Stimulated activated CD4-positive, alpha-beta T cell treated with anti-CD3 and anti-CD28 coated beads, Interleukin-4, amount 100 ng/mL, for 1 hour (primary cell): Measurements from ENCODE around the gene HTR3A.
"Not testable (repeated sequence)": the region's sequence is repeated elsewhere in the genome, so short reads cannot be mapped to it uniquely, and the experiment has no call there.

Experiments
- DNase-seq: peaks from one replicate; pipeline ENCODE4 v3.0.0-alpha.2; 2020

HTR3A gene

DNA sequence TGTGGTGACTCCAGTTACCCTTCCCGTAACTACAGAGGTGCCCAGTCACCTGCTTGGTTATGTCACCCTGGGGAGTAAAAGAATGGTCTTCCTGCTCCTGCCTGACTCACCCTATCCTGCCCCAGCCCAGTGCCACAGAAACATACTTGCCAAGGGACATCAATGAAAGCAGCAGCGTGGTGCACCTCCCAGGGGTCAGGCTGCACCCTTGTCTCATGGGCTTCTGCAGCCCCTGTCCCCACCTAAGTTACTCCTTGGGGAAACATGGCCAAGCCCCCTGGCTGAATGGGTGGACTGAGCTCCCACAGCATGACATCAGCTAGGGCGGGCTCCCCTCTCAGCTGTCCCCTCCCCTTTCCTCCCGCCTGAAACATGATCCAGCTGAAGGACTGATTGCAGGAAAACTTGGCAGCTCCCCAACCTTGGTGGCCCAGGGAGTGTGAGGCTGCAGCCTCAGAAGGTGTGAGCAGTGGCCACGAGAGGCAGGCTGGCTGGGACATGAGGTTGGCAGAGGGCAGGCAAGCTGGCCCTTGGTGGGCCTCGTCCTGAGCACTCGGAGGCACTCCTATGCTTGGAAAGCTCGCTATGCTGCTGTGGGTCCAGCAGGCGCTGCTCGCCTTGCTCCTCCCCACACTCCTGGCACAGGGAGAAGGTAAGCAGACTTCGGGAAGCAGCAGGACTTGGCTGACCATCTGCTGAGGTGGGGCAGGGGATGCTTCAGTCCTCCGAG is at the start of gene HTR3A:
Gene HTR3A, plus strand, starts transcription at position 368 of the 730 bp plus-strand sequence. Its CDS starts 218 bp downstream, at position 586.
- no peak for DNase-seq

DNA sequence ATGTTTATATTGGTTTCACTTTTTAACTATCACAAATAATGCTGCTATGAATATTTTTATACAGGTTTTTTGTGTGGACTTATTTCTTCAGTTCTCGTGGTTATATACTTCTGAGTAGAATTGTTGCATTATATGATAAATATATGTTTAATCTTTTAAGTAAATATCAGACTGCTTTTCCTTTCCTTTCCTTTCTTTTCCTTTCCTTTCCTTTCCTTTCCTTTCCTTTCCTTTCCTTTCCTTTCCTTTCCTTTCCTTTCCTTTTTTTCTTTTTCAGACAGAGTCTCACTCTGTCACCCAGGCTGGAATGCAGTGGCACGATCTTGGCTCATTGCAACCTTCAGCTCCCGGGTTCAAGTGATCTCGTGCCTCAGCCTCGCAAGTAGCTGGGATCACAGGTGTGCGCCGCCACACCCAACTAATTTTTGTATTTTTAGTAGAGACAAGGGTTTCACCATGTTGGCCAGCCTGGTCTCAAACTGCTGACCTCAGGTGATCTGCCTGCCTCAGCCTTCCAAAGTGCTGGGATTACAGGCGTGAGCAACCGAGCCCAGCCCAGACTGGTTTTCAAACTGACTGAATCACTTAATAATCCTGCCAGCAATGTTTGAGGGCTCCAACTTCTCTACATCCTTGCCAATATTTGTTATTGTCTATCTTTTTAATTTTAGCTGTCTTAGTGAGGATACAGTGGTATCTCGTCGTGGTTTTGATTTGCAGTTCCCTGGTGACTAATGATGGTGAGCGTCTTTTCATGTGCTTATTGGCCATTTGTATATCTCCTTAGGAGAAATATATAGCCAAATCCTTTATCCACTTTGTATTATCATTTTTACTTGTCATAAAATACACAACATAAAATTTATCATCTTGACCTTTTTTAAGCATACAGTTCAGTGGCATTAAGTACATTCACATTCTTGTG is 48.4 kb upstream of the HTR3A start:
- no peak for DNase-seq

DNA sequence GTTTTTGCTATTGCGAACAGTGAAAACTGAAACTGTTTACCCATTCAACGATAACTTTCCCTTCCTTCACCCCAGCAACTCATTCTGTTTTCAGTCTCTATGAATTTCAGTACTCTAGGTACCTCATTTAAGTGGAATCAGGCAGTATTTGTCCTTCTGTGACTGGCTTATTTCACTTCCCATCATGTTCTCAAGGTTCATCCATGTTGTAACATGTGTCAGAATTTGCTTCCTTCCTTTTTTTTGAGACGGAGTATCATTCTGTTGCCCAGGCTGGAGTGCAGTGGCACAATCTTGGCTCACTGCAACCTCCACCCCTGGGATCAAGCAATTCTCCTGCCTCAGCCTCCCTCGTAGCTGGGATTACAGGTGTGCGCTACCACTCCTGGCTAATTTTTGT is 46.6 kb upstream of the HTR3A start:
- no peak for DNase-seq

DNA sequence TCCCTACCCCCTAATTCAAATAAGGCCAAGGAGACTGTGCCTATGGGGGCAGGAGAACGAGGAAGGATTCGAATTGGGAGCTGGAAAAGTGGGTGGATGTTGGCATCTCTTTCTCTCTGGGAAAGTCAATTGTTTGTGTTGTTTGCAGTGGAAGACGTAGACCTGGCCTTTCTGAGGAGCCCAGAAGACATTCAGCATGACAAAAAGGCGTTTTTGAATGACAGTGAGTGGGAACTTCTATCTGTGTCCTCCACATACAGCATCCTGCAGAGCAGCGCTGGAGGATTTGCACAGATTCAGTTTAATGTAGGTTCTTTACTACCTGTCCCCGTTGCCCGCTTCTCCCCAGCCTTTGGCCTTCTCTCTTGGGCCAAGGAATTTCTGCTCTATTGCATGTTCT is 42.1 kb upstream of the HTR3A start:
- DNase-seq: no peak

DNA sequence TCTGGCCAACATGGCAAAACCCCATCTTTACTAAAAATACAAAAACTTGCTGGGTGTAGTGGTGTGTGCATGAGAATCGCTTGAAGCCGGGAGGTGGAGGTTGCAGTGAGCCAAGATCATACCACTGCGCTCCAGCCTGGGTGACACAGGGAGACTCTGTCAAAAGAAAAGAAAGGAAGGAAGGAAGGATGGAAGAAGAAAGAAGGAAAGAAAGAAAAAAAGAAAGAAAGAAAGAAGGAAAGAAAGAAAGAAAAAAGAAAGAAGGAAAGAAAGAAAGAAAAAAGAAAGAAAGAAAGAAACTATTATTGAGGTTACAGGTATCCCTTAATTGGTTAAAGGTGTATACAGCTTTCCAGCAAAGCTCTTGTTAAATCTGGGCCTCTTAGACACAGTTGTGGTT is 40.7 kb upstream of the HTR3A start:
- not testable (repeated sequence) for DNase-seq

DNA sequence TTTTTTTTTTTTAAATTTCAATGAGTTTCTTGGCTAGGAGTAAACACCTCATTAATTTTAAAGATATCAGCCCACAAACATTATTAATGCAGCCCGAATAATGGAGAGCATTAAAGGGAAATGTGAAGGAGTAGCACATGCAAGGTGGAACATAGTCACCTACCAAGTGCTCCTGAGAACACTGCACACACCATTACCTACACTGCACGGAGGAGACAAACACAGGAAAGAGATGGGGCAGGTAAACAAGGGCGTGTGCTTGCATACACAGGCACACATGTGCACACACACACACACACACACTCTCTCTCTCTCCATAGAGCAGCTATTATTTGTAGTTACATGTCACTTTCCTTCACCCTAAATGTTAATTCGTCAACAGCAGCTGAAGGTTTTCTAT is 40.1 kb upstream of the HTR3A start:
- DNase-seq: no peak

DNA sequence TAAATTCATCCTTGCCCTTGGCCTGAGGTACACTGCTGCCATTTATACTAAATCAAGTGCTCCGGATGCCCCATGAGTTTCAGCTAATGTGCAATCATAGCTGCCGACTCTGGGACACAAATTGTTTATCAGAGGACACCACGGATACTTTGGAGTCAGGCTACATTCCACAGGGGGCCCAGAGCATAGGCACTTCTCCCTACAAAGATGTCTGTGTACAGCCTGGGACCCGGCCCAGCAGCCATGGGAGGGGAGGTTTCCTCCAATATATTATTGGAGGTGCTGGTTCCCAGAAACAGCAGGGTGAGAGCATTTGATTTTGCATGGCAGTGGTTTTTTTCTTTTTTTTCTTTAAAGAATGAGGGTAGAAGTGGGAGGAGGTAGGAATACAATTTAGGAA is 39.0 kb upstream of the HTR3A start:
- DNase-seq: no peak

DNA sequence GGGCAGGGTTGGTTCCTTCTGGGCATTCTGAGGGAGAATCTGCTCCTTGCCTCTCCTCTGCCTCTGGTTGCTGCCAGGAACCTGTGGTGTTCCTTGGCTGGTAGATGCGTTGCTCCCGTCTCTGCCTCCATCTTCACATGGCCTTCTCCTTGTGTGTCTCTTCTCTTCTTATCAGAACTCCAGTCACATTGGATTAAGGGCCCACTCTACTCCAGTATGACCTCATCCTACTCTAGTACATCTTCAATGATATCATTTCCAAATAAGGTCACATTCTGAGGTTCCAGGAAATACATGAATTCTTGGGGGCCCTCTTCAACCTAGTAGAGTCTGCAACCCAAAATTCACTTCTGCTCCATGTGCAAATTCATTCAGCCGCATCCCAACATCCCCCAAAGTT is 37.0 kb upstream of the HTR3A start:
- no peak for DNase-seq

DNA sequence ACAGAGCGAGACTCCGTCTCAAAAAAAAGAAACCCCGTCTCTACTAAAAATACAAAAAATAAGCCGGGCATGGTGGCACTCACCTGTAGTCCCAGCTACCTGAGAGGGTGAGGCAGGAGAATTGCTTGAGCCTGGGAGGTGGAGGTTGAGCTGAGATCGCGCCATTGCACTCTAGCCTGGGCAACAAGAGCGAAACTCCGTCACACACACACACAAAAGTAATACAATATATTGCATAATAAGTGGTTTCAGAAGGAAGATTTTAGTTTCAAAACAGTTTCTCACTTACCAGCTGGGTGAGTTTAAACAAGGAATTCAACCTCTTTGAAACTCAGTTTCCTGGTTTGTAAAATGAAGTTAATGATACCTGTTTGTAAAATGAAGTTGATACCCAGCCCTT is 32.7 kb upstream of the HTR3A start:
- DNase-seq: no peak

DNA sequence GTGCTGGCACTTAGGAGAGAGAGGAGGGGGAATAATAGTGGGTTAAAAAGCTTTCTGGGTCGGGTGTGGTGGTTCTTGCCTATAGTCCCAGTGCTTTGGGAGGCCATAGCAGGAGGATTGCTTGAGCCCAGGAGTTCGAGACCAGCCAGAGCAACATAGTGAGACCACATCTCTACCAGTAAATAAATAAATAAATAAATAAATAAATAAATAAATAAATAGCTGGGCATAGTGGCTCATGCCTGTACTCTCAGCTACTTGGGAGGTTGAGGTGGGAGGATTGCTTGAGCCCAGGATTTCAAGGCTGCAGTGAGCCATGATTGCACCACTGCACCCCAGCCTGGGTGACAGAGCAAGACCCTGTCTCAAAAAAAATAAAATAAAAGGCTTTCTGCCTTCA is 28.7 kb upstream of the HTR3A start:
- not testable (repeated sequence) for DNase-seq

DNA sequence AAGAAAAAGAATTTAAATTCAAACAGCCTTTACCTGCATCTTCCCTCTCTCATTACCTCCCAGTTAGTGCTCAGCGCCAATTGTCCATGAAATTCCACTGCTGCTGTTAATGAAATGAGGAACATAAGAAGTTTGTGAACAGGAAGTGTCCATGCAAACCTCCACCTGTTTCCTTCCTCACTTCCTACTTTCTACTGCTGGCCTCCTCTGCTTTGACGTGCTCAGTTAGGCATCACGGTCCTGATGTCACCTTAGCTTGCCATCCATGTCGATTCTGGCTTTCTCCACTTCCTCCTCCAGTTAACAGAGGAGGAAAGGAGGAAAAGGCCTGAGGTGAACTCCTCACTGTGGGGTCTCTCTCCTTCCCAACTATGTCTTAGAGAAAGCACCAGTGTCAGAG is 26.9 kb upstream of the HTR3A start:
- DNase-seq: no peak

DNA sequence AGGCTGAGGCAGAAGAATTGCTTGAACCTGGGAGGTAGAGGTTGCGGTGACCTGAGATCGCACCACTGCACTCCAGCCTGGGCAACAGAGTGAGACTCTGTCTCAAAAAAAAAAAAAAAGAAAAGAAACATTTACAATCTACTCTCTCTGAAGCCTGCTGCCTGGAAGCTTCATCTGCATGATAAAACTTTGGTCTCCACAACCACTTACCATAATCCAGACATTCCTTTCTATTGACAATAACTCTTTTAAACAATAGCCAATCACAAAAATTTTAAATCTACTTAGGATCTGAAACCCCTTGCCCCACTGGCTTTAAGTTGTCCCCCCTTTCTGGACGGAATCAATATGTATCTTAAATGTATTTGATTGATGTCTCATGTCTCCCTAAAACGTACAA is 25.0 kb upstream of the HTR3A start:
- DNase-seq: no peak

DNA sequence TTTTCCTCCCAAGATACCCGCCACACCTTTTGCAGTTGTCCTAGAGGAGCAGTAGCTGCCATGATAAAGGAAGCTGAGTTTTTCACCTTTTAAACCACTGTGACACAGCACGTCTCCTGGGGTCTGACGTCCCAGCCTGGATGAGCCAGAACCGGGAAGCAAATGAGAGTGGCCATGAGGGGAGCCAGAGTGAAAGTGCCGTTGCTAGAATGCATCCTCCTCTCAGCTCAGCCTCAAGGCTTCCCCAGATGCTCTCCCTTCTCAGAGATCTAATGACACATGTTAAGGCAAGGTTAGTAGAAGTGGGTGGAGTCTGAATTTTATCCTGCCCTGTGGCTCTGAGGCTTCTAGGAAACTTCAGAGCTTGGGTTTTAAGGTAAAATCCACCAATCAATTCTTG is 23.4 kb upstream of the HTR3A start:
- no peak for DNase-seq

DNA sequence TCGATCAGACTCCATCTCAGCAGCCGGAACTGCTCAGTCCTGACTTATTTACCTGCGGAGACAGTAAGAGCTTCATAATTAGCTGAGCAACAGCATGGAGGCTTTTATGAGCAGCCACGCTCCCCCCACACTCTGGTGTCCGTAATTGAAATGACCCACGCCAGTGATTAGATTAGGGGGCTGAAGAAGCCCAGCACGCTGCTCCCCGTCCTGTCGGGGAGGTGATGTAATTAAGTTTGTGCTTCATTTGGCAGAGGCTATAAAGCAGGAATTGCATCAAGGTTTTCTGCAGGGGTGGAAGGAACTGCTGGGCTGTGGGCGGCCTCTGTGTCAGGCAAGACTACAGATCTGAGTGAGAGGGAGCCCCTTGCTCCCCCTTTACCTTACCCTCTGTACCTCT is 22.8 kb upstream of the HTR3A start:
- no peak for DNase-seq

DNA sequence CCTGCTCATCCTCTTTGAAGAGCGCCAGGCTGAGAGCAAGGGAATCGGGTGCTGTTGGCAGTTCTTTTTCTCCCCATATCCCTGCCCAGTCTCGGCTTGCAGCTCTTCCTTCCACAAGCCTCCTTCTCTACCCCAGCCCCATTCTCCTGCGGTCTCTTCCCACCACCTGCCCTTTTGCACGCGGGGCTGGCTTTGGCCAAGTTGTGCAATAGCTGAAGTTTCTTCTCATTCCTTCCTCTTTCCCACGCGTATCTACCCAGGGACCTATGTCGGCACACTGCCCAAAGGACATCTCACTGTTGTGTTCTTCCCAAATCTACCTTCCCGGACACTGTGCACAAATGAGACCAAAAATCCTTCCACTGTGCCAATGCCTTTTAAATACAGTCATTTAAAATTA is 22.3 kb upstream of the HTR3A start:
- DNase-seq: no peak

DNA sequence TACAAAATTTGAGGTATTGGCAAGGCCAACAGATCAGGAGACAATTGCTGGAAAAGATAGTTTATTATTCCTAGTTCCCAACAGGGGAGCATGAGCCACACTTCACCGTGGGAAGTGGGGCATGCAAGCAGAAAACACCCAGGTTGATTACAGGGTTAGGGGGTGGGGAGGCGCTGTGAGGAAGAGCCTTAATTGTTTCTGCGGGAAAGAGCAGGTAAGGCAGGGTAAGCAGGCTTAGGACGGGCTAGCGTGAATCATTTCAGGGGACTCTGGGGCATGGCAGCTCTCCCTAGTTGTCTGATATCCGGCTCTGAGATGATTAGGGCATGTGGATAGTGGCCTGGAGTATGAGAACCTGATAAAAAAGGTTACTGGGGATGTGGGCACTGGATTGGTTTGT is 20.7 kb upstream of the HTR3A start:
- no peak for DNase-seq

DNA sequence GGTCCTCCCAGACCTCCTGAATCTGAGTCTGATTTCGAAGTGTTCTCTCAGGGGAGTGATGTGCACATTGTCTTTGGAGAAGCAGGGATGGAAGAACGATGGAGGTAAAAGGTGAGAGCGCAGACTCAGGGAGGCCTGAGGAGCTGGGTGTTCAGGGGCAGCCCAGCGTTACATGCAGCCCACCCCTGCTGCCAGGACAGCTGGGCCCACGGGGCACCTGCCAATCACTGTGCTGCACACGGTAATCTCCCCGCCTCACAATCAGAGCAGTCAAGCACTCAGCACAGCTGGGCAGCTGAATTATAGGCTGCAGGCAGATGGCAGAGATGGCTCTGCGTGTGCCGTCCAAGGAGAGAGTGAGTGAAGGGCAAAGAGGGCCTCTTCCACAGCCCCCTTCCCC is 17.9 kb upstream of the HTR3A start:
- DNase-seq: no peak

DNA sequence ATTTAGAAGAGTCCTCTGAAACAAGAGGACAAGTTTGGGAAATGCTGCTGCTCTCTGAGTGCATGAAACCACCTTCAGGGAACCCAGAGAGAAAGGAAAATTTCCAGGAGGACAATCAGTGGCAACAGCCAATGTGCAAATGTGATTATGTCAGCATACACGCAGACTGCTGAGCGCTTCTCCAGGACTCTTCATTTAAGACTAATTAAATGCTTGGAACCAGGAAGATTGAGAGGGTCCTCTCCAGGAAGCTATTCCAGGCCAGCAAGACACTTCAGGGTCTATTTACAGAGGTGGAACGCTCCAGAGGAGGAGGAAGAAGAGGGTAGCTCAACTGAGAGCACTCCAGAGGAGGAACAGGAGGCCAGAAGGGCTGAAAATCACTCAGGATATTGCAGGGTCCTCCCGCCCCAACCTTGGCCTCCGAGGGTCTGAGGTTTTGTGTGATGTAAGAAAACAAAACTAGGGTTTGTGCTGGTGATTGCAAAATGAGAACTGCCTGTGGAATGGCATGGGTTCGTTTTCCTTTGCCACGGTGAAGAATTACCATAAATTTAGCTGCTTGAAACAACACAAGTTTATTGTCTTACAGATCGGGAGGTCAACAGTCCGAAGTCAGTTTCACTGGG is 14.1 kb upstream of the HTR3A start:
- DNase-seq: no peak

DNA sequence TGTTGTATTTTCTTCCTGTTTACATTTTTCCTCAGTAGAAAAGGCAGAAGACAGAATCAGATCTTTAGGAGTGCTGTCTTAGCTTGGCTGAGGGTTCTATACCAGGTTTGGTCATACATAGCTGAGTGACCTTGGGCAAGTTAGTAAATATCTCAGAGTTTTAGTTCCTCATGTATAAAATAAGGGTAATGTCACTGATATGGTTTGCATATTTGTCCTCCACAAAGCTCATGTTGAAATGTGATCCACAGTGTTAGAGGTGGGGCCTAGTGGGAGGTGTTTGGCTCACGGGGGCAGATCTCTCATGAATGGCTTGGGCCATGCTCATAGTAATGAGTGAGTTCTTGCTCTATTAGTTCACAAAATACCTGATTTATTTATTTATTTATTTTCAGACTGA is 7.5 kb upstream of the HTR3A start:
- DNase-seq: no peak

DNA sequence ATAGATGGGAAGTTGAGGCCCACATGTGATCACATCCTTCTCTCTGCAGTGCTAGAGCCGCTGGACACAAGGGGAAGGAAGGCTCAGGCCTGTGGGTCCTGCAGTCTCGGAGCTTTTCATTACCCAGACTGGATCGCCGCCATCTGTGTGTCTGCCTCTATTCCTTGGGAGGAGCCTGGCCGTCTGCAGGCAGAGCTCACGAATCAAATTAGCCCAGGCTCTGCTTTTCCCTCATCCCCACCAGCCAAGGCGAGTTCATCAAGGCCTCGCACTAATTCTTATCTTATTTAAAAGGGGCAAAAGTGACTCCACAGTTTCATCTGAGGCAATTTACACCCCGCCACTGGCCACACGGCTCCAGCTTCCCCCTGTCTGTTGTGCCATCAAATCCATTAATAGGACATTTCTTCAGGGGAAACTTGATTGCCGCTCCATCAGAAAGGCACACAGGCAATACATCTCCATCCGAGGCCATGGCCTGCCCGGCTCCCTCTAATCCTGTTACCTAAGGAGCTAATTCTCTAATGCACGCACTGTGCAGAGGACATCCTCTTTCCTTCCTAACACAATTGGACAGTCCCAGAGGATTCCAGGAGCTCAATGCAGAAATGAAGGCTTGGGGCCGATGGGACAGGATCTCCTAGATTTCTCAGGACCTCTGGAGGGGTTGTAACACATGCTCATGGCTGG is 3.3 kb upstream of the HTR3A start:
- no peak for DNase-seq

DNA sequence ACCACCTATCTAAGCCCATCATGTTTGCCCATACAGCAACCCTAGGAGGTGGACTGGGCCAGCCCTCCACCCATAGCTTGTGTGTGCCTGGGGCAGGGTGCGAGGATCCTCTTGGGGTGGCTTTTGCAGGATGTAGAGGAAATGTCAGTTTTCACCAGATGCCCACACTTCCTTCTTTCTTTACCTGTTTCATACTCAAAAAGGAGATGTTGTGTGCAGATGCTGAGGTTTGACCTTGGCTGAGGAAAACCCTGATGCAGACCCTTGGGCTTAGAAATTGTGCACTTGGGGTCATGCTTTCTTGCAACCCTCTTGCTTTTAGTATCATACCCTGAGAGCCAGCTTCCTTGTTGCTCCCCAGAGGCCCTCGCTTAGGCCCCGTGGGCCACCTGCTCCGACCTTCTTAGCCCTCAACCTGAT is 2.2 kb downstream of the HTR3A start:
- DNase-seq: no peak

DNA sequence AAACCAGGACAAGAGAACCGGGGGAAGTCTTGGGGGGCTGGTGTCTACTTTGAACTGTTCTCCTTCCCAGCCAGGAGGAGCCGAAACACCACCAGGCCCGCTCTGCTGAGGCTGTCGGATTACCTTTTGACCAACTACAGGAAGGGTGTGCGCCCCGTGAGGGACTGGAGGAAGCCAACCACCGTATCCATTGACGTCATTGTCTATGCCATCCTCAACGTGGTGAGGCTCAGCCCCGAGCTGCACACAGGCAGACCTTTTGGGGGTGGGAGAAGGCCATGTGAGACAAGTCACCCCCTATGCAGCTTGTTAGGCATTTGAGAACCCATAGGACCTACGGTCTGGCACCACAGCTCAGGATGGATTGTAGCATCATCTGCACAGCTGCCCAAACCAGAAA is 2.8 kb downstream of the HTR3A start:
- no peak for DNase-seq

DNA sequence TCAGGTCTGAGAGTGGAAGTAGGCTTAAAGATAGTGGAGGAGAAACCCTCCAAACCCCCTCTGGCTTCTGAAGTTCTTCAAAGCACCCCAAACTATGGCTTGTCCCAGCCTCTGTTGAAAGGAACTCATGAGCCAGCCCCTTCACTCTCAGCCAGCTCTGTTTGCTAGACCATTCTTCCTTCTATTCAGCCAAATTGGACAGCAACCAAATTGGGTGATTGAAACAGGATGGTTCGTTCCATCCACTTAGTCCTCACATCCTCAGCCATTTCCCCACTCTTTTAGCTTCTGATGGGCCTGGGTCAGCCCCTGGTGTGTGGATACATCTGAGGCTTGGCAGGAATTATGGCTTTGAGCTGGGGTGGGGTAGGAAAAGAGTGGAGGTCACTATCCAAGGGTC is 4.5 kb downstream of the HTR3A start:
- DNase-seq: no peak
